ENCODE data around the gene NT5DC1.

The NT5DC1 gene

GRCh38 chr6:116278854-116279231 is 178.2 kb downstream of the NT5DC1 start:
- Histone ChIP-seq H3K27me3 (no peaks in the 10 kb centered on the region), H3K4me1 (ENCODE audit: control insufficient read depth in 1 of 2, insufficient read depth in 1 of 2, low read depth in 1 of 2, low read length in 1 of 2) (peaks cover 41 to 43% of the 10 kb centered on the region in 2 experiments)
- TF ChIP-seq CTCF (IDR thresholded peaks at IDR 0.05) = no peak

GRCh38 chr6:116279232-116280160 is 178.8 kb downstream of the NT5DC1 start, which contains the start of gene TSPYL1:
TSS of gene TSPYL1 (minus strand) at chr6:116279930. CDS start at chr6:116279830, 100 bp downstream.
- H3K36me3 ChIP-seq = no peaks in the 10 kb centered on the region
- peak; percentile 33 for TF ChIP-seq CTCF (IDR thresholded peaks at IDR 0.05)
- H3K27ac ChIP-seq = peak within 1 kb of the TSS; percentile 92
- H3K4me1 ChIP-seq (ENCODE audit: control insufficient read depth in 1 of 2, insufficient read depth in 1 of 2, low read depth in 1 of 2, low read length in 1 of 2) = peaks cover 41 to 43% of the 10 kb centered on the region in 2 experiments
- H3K4me3 ChIP-seq (ENCODE audit: low read depth in 1 of 2, low read length in 1 of 2) = peak within 1 kb of the TSS; percentile 87 to 89
- no peaks in the 10 kb centered on the region for H3K27me3 ChIP-seq
- H3K9me3 ChIP-seq = no peaks in the 10 kb centered on the region

More at GRCh38 chr6:116278854-116279231, 178.2 kb downstream of the NT5DC1 start:
- Histone ChIP-seq H3K4me3 (ENCODE audit: low read depth in 1 of 2, low read length in 1 of 2) (peak overlapping the region; percentile 87 to 89), H3K27ac (peak overlapping the region; percentile 92), H3K9me3 (no peaks in the 10 kb centered on the region), H3K36me3 (peaks cover 6% of the 10 kb centered on the region)

GRCh38 chr6:116280161-116280932 is 179.7 kb downstream of the NT5DC1 start:
- TF ChIP-seq CTCF (IDR thresholded peaks at IDR 0.05) = no peak
- Histone ChIP-seq H3K36me3 (no peaks in the 10 kb centered on the region), H3K4me3 (ENCODE audit: low read depth in 1 of 2, low read length in 1 of 2) (peak overlapping the region; percentile 87 to 89), H3K9me3 (no peaks in the 10 kb centered on the region), H3K27ac (peak overlapping the region; percentile 92), H3K4me1 (ENCODE audit: control insufficient read depth in 1 of 2, insufficient read depth in 1 of 2, low read depth in 1 of 2, low read length in 1 of 2) (peaks cover 41 to 43% of the 10 kb centered on the region in 2 experiments), H3K27me3 (no peaks in the 10 kb centered on the region)

- Histone ChIP-seq H3K9me3 (no peaks in the 10 kb centered on the region), H3K27ac (no peak overlapping the region), H3K36me3 (no peaks in the 10 kb centered on the region), H3K4me3 (ENCODE audit: low read depth in 1 of 2, low read length in 1 of 2) (no peak overlapping the region), H3K4me1 (ENCODE audit: control insufficient read depth in 1 of 2, insufficient read depth in 1 of 2, low read depth in 1 of 2, low read length in 1 of 2) (peaks cover 39 to 41% of the 10 kb centered on the region in 2 experiments), H3K27me3 (no peaks in the 10 kb centered on the region)
- TF ChIP-seq CTCF (IDR thresholded peaks at IDR 0.05) = no peak
Measured at GRCh38 chr6:116280933-116281316, 180.3 kb downstream of the NT5DC1 start.

GRCh38 chr6:116282698-116283097 is 182.0 kb downstream of the NT5DC1 start:
- Histone ChIP-seq H3K27me3 (no peaks in the 10 kb centered on the region), H3K4me3 (ENCODE audit: low read depth in 1 of 2, low read length in 1 of 2) (no peak overlapping the region), H3K4me1 (ENCODE audit: control insufficient read depth in 1 of 2, insufficient read depth in 1 of 2, low read depth in 1 of 2, low read length in 1 of 2) (peaks cover 25 to 31% of the 10 kb centered on the region in 2 experiments), H3K36me3 (no peaks in the 10 kb centered on the region), H3K27ac (no peak overlapping the region), H3K9me3 (no peaks in the 10 kb centered on the region)
- no peak for TF ChIP-seq CTCF (IDR thresholded peaks at IDR 0.05)

Data from neutrophil (primary cell).